HG02623 (cell line): ENCODE data around the gene USP3.
A peak's percentile ranks its signal among the peaks of the same experiment; 100 is the strongest.

ENCODE experiments used
- ATAC-seq: cut with Tn5 transposase; IDR thresholded peaks from one replicate; pipeline ENCODE4 v1.9.1; 2021; ENCODE audit warnings: moderate library complexity; ENCODE audit not compliant: unreplicated experiment

The USP3 gene

GRCh38 chr15:63495780-63496488 is 8.5 kb upstream of the USP3 start:
- ATAC-seq = no peak

GRCh38 chr15:63497642-63498467 is 6.5 kb upstream of the USP3 start:
- ATAC-seq = no peak

- no peak for ATAC-seq
Measured at GRCh38 chr15:63499175-63499549, 5.2 kb upstream of the USP3 start.

GRCh38 chr15:63499611-63500010 is 4.8 kb upstream of the USP3 start:
- no peak for ATAC-seq

- no peak for ATAC-seq
Measured at GRCh38 chr15:63500265-63501250, 3.8 kb upstream of the USP3 start.

- no peak for ATAC-seq
Measured at GRCh38 chr15:63501256-63502089, 2.9 kb upstream of the USP3 start.

GRCh38 chr15:63502137-63502766 is 2.1 kb upstream of the USP3 start:
- ATAC-seq = no peak

- peak; percentile 31 for ATAC-seq
Measured at GRCh38 chr15:63502843-63503738, 1.3 kb upstream of the USP3 start.

GRCh38 chr15:63503739-63504246 is 600 bp upstream of the USP3 start:
- peak; percentile 17 for ATAC-seq

GRCh38 chr15:63504979-63505841 is 817 bp downstream of the USP3 start:
- ATAC-seq = peak; percentile 8

- ATAC-seq = no peak
Measured at GRCh38 chr15:63505842-63506222, 1.4 kb downstream of the USP3 start.

- no peak for ATAC-seq
Measured at GRCh38 chr15:63506537-63507035, 2.2 kb downstream of the USP3 start.

- no peak for ATAC-seq
Measured at GRCh38 chr15:63507878-63508818, 3.8 kb downstream of the USP3 start.

- ATAC-seq = no peak
Measured at GRCh38 chr15:63509056-63509954, 4.9 kb downstream of the USP3 start.
